ENCODE results near the gene APBA1.

The APBA1 gene

DNA sequence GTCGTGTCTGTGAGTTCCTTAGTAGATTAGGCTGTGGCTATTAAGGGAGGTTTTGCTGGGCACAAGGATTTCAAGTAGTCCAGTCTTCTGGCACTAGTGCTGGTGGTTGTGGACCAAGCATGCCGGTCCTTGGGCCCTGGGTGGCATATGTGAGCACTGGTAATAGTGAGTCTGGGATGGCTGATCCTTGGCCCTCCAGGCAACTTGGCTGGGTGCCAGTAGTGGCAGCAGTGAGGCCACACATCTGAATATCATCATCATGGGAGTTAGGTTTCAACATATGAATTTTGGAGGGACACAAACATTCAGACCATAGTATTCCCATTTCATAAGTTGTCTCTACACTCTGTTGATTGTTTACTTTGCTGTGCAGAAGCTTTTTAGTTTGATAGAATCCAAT lies 25.3 kb upstream of the APBA1 start:
- Histone ChIP-seq H3K79me2 (ENCODE audit: insufficient read depth, low read length) (no peaks in the 10 kb centered on the region), H3K27me3 (ENCODE audit: low read length) (no peaks in the 10 kb centered on the region), H3K9me2 (replicated peaks; ENCODE audit: insufficient read depth, low read length) (no peaks in the 10 kb centered on the region), H3K27ac (ENCODE audit: low read depth, low read length) (no peak overlapping the region), H3K4me2 (ENCODE audit: low read depth, low read length, poor library complexity, severe bottlenecking) (no peak overlapping the region), H2AFZ (ENCODE audit: low read depth, low read length, severe bottlenecking) (no peak overlapping the region), H3K4me3 (ENCODE audit: insufficient read depth, low read length, poor library complexity, severe bottlenecking) (no peak overlapping the region), H3K9me3 (ENCODE audit: insufficient read depth, low read length) (no peaks in the 10 kb centered on the region), H4K20me1 (ENCODE audit: low read depth, low read length) (no peaks in the 10 kb centered on the region), H3F3A (ENCODE audit: insufficient read depth) (no peaks in the 10 kb centered on the region), H3K9ac (ENCODE audit: low read length) (no peak overlapping the region), H3K36me3 (ENCODE audit: low read length) (no peaks in the 10 kb centered on the region; the same call in 1 of the 2 replicates)
- TF ChIP-seq CTCF (IDR thresholded peaks at IDR 0.05; ENCODE audit: insufficient read depth, low read length, poor library complexity, severe bottlenecking) (no peak), EZH2phosphoT487 (conservative IDR thresholded peaks at IDR 0.05; ENCODE audit: low read length) (no peak)

DNA sequence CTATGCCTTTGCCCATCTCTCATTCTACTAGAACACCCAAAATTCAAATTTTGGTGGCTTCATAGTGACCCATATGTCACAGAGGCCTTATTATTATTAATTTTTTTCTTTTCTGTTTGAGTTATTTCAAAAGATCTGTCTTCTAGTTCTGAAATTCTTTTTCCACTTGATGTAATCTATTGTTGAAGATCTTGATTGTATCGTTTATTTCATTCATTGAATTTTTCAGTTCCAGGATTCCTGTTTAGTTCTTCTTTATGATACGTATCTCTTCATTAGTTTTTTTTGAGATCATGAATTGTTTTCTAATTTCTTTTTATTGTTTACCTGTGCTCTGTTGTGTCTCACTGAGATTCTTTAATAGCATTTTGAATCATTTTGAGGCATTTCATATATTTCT lies 24.6 kb upstream of the APBA1 start:
- Histone ChIP-seq H3K9ac (ENCODE audit: low read length) (no peak overlapping the region), H3K4me3 (ENCODE audit: insufficient read depth, low read length, poor library complexity, severe bottlenecking) (no peak overlapping the region), H3K27ac (ENCODE audit: low read depth, low read length) (no peak overlapping the region), H3K79me2 (ENCODE audit: insufficient read depth, low read length) (no peaks in the 10 kb centered on the region), H3K9me3 (ENCODE audit: insufficient read depth, low read length) (no peaks in the 10 kb centered on the region), H3F3A (ENCODE audit: insufficient read depth) (no peaks in the 10 kb centered on the region), H2AFZ (ENCODE audit: low read depth, low read length, severe bottlenecking) (no peak overlapping the region), H3K4me2 (ENCODE audit: low read depth, low read length, poor library complexity, severe bottlenecking) (no peak overlapping the region), H3K9me2 (replicated peaks; ENCODE audit: insufficient read depth, low read length) (no peaks in the 10 kb centered on the region), H3K27me3 (ENCODE audit: low read length) (no peaks in the 10 kb centered on the region), H3K36me3 (ENCODE audit: low read length) (no peaks in the 10 kb centered on the region; the same call in 1 of the 2 replicates), H4K20me1 (ENCODE audit: low read depth, low read length) (no peaks in the 10 kb centered on the region)
- TF ChIP-seq EZH2phosphoT487 (conservative IDR thresholded peaks at IDR 0.05; ENCODE audit: low read length) (no peak), CTCF (IDR thresholded peaks at IDR 0.05; ENCODE audit: insufficient read depth, low read length, poor library complexity, severe bottlenecking) (no peak)

DNA sequence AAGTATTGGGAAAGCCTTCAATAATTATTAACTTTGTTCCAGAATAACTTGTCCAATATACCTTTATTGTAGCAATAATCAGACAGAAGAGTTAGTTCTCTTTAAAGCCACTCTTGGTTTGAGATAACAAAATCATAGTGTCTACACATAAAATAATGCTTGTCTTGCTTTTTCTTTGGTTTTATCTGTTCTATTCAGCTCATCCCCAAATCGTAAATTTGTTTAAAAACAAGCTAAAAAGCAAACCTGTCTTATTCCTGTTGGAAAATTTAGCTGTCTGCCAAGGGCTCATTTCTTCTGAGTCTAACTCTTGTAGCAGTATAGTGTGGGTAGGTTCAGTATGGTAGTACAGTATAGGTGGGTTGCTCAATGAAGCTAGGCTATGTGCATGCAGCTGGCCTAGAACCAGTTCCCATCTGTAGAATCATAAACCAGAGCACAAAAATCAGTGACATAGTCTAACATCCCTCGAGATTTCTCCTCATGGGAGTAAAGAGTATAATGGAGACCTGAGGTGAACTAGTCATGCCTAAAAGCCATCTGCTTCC lies 17.9 kb upstream of the APBA1 start:
- no peaks in the 10 kb centered on the region for H3F3A ChIP-seq (ENCODE audit: insufficient read depth)
- no peak overlapping the region for H2AFZ ChIP-seq (ENCODE audit: low read depth, low read length, severe bottlenecking)
- H3K79me2 ChIP-seq (ENCODE audit: insufficient read depth, low read length) = no peaks in the 10 kb centered on the region
- 0 out of 2 replicates have a peak, but pooled peaks cover 5% of the 10 kb centered on the region for H3K9me2 ChIP-seq (replicated peaks; ENCODE audit: insufficient read depth, low read length)
- H3K4me3 ChIP-seq (ENCODE audit: insufficient read depth, low read length, poor library complexity, severe bottlenecking) = no peak overlapping the region
- no peaks in the 10 kb centered on the region for H3K36me3 ChIP-seq (ENCODE audit: low read length)
- no peaks in the 10 kb centered on the region for H3K9me3 ChIP-seq (ENCODE audit: insufficient read depth, low read length)
- H4K20me1 ChIP-seq (ENCODE audit: low read depth, low read length) = no peaks in the 10 kb centered on the region
- H3K4me2 ChIP-seq (ENCODE audit: low read depth, low read length, poor library complexity, severe bottlenecking) = no peak overlapping the region
- no peaks in the 10 kb centered on the region for H3K27me3 ChIP-seq (ENCODE audit: low read length)
- no peak overlapping the region for H3K9ac ChIP-seq (ENCODE audit: low read length)
- no peak for TF ChIP-seq CTCF (IDR thresholded peaks at IDR 0.05; ENCODE audit: insufficient read depth, low read length, poor library complexity, severe bottlenecking)
- no peak for TF ChIP-seq EZH2phosphoT487 (conservative IDR thresholded peaks at IDR 0.05; ENCODE audit: low read length)
- H3K27ac ChIP-seq (ENCODE audit: low read depth, low read length) = no peak overlapping the region

All from SU-DHL-6 (cell line).